Smooth muscle cell (in vitro differentiated cells): ENCODE results near the gene CERS6. TPM values are rescaled to one million over a fixed set of nuclear protein-coding genes. Genes with fewer than 3 reads are reported as not detected.
"Not testable (repeated sequence)": the region's sequence is repeated elsewhere in the genome, so short reads cannot be mapped to it uniquely, and the experiment has no call there.

ENCODE experiments used
- DNase-seq: peaks from one replicate; lab custom pipeline; 2025; ENCODE audit not compliant: unreplicated experiment; lab: John Stamatoyannopoulos, UW
- H2AFZ ChIP-seq: fragments of 200-600 bp; sonication (generic); 2 replicates; pipeline ENCODE4 v1.6.0; 2016; ENCODE audit warnings: antibody characterized with exemption, low read depth, mild to moderate bottlenecking
- H3F3A ChIP-seq: fragments of 200-600 bp; sonication (generic); 2 replicates; pipeline ENCODE4 v1.6.0; 2017; ENCODE audit warnings: antibody characterized with exemption, low read depth
- H3K27ac ChIP-seq: fragments of 200-600 bp; sonication (generic); 2 replicates; pipeline ENCODE4 v1.5.1; 2016; ENCODE audit warnings: low read depth, mild to moderate bottlenecking
- H3K27me3 ChIP-seq: fragments of 200-600 bp; sonication (generic); 2 replicates; pipeline ENCODE4 v1.6.1; 2016; ENCODE audit warnings: low read depth, mild to moderate bottlenecking
- H3K36me3 ChIP-seq: fragments of 200-600 bp; sonication (generic); 2 replicates; pipeline ENCODE4 v1.5.1; 2016; ENCODE audit warnings: low read depth
- H3K4me1 ChIP-seq: fragments of 200-600 bp; sonication (generic); 2 replicates; pipeline ENCODE4 v1.5.1; 2016; ENCODE audit warnings: low read depth
- H3K4me2 ChIP-seq: fragments of 200-600 bp; sonication (generic); 2 replicates; pipeline ENCODE4 v1.6.0; 2016; ENCODE audit warnings: mild to moderate bottlenecking
- H3K4me3 ChIP-seq: fragments of 200-600 bp; sonication (generic); 2 replicates; pipeline ENCODE4 v1.5.1; 2016; ENCODE audit warnings: mild to moderate bottlenecking
- H3K79me2 ChIP-seq: fragments of 200-600 bp; sonication (generic); 2 replicates; pipeline ENCODE4 v1.6.0; 2016; ENCODE audit warnings: low read depth, mild to moderate bottlenecking
- H3K9ac ChIP-seq: fragments of 200-600 bp; sonication (generic); 2 replicates; pipeline ENCODE4 v1.6.0; 2016; ENCODE audit warnings: low read depth
- H3K9me3 ChIP-seq: fragments of 200-600 bp; sonication (generic); replicated peaks from 2 replicates; pipeline ENCODE4 v1.5.1; 2016; ENCODE audit warnings: low read depth
- H4K20me1 ChIP-seq: fragments of 200-600 bp; sonication (generic); 2 replicates; pipeline ENCODE4 v1.6.0; 2016; ENCODE audit warnings: low read depth
- CTCF ChIP-seq: fragments of 200-600 bp; sonication (generic); IDR thresholded peaks from 2 replicates; pipeline ENCODE4 v1.5.1; 2017; ENCODE audit warnings: borderline replicate concordance, mild to moderate bottlenecking, antibody characterized with exemption; ENCODE audit not compliant: insufficient read depth, poor library complexity, severe bottlenecking
- WGBS: methylation state at CpG from one replicate; pipeline ENCODE4 v1.1.7; 2016; ENCODE audit warnings: low lambda C conversion rate; 5-methylcytosine and 5-hydroxymethylcytosine counted together
- polyA plus RNA-seq: library from polyadenylated mRNA; unstranded; fragments of >200 nt; fragmentation: Nextera tagmentation; extraction: Ambion mirVana; gene quantifications from 2 replicates; pipeline ENCODE4 v1.2.1, GENCODE V29; 2016
- total RNA-seq: library from RNA; depleted of rRNA; stranded (reverse); fragments of >200 nt; gene quantifications from 2 replicates; pipeline ENCODE4 v1.2.3, GENCODE V29; 2014

CERS6 gene
- total and polyA plus RNA-seq, 2 experiments from 2014 or later: 9.2 to 26.6 TPM

GRCh38 chr2:168790226-168790902 lies 334.3 kb downstream of the CERS6 start:
- Histone ChIP-seq H3K79me2 (no peaks in the 10 kb centered on the region), H3K4me1 (no peaks in the 10 kb centered on the region), H2AFZ (no peak overlapping the region), H3K9ac (no peak overlapping the region), H3K36me3 (no peaks in the 10 kb centered on the region), H3K9me3 (no peaks in the 10 kb centered on the region), H3K4me2 (no peak overlapping the region), H3K27me3 (no peaks in the 10 kb centered on the region), H3F3A (no peaks in the 10 kb centered on the region), H3K4me3 (no peak overlapping the region), H3K27ac (no peak overlapping the region), H4K20me1 (no peaks in the 10 kb centered on the region)
- 93% methylated on average over 5 of the region's 5 CpGs for WGBS
- DNase-seq: no peak
- TF ChIP-seq CTCF: no peak

GRCh38 chr2:168791140-168791539 lies 335.1 kb downstream of the CERS6 start:
- H2AFZ ChIP-seq, H3K79me2 ChIP-seq, H3F3A ChIP-seq, H3K4me1 ChIP-seq, H3K9ac ChIP-seq, H4K20me1 ChIP-seq, H3K36me3 ChIP-seq, H3K4me2 ChIP-seq, DNase-seq, H3K9me3 ChIP-seq, H3K4me3 ChIP-seq, H3K27me3 ChIP-seq, H3K27ac ChIP-seq: not testable (repeated sequence)
- 97% methylated on average over 2 of the region's 2 CpGs for WGBS

GRCh38 chr2:168793596-168793995 lies 337.5 kb downstream of the CERS6 start:
- no peak for TF ChIP-seq CTCF
- no peak overlapping the region for H3K27ac ChIP-seq
- no peaks in the 10 kb centered on the region for H3F3A ChIP-seq
- no peak overlapping the region for H3K9ac ChIP-seq
- no peaks in the 10 kb centered on the region for H3K36me3 ChIP-seq
- DNase-seq: no peak
- H3K79me2 ChIP-seq: no peaks in the 10 kb centered on the region
- H3K4me2 ChIP-seq: no peak overlapping the region
- H3K4me1 ChIP-seq: peaks cover under 1% of the 10 kb centered on the region
- H3K4me3 ChIP-seq: no peak overlapping the region
- H3K9me3 ChIP-seq: no peaks in the 10 kb centered on the region
- WGBS: 47% methylated on average over 2 of the region's 2 CpGs
- H2AFZ ChIP-seq: no peak overlapping the region
- H3K27me3 ChIP-seq: no peaks in the 10 kb centered on the region
- no peaks in the 10 kb centered on the region for H4K20me1 ChIP-seq

- Histone ChIP-seq H3K4me1 (peaks cover 6% of the 10 kb centered on the region), H3K27me3 (no peaks in the 10 kb centered on the region), H3K9ac (no peak overlapping the region), H4K20me1 (no peaks in the 10 kb centered on the region), H3K4me2 (no peak overlapping the region), H2AFZ (no peak overlapping the region), H3K4me3 (no peak overlapping the region), H3K27ac (no peak overlapping the region), H3K79me2 (no peaks in the 10 kb centered on the region), H3K36me3 (no peaks in the 10 kb centered on the region), H3F3A (no peaks in the 10 kb centered on the region), H3K9me3 (no peaks in the 10 kb centered on the region)
- DNase-seq: no peak
- no peak for TF ChIP-seq CTCF
- WGBS: 94% methylated on average over 1 of the region's 1 CpG
These were observed 338.9 kb downstream of the CERS6 start for GRCh38 chr2:168794968-168795367.
